ENCODE results near the gene MICA. TPM values are rescaled to one million over a fixed set of nuclear protein-coding genes. Genes with fewer than 3 reads are reported as not detected.
"Not testable (repeated sequence)": the region's sequence is repeated elsewhere in the genome, so short reads cannot be mapped to it uniquely, and the experiment has no call there.

Gene MICA
- total and polyA plus RNA-seq, 7 donors = 13.2 to 46.5 (median 24.0) TPM

DNA sequence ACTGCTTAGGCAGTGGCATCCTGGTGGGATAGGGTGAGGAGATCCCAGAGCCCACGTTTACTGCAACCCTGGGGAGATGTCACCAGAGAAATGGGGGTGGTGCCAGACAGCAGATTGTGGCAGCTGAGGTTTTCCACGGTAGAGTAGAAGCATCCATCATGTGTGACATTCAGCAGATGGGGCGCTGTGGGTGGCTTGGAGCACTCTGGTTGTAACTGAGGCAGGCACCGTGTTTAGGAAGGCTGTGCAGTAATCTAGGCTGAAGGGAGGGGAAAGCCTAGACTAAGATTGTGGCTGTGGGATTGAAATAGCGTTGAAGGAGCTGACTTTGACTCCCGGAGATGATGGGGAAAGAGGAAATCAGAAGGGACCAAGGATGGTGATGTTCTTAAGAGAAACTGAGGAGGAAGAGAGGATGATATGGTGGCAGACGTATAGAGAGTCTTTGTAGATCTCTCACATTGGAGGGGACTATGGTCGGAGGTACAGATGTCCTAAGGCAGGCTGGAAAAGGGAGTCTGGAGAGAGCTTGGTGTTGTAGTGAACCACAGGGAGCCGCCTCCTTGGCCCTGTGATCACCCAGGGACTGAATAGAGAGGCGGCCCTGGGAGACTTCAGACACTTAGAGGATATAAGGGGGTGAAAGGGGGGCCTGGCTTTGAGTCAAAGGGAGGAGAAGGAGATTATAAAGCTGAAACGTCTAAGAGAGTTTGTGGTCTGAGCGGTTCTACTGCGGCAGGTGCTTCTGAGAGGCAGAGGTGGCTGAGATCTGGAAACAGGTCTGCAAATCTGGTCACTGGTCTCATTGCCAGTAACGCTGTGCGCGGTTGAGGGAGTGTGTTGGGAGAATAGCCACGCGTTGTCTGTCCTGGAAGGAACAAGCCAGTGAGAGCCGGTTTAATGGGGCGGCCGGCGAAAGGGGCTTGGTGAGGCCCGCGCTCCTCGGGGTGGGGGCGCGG is 792 bp upstream of the MICA start:
- intact Hi-C loops (cut with DNase I) = loop anchor here (5.0 kb wide), 1 partner anchor 145 kb away; the partner anchor contains the start of genes ATP6V1G2 and NFKBIL1
- peak overlapping the region; percentile 52 to 84 (median 64) for H3K4me3 ChIP-seq
- WGBS, 2 donors = 3 to 8% methylated on average over 27 of the region's 27 CpGs
- no peak for TF ChIP-seq POLR2A (IDR thresholded peaks at IDR 0.05)
- H3K27ac ChIP-seq = peak overlapping the region; percentile 97 to 100 (median 98)
- H3K9me3 ChIP-seq = no peaks in the 10 kb centered on the region
- DNase-seq = peak; percentile 76
- H3K36me3 ChIP-seq = no peaks in the 10 kb centered on the region
- no peaks in the 10 kb centered on the region for H3K27me3 ChIP-seq
- H3K4me1 ChIP-seq = peaks cover 0 to 70% (median 56%) of the 10 kb centered on the region in 4 donors

DNA sequence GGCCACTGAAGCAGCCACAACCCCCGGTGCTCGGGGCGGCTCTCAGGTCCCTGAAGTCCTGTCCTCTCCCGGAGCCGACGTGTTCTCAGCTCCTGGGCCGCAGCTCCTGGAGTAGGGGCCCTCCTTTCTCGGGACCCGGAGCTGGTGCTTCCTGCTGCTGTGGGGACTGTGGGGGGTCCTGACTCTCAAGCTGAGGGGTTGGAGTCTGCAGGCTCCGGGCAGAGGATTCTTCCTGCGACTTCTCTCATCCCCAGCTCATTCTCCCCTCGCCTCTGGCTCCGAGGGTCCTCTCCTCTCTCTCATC is 618 bp downstream of the MICA start:
- not testable (repeated sequence) for H3K36me3 ChIP-seq, DNase-seq, H3K27me3 ChIP-seq, H3K9me3 ChIP-seq
- Histone ChIP-seq H3K27ac (peak overlapping the region; percentile 97 to 100 (median 98)), H3K4me3 (peak overlapping the region; percentile 52 to 84 (median 64)), H3K4me1 (peaks cover 0 to 67% (median 58%) of the 10 kb centered on the region in 4 donors)
- WGBS, 2 donors = 15 to 26% methylated on average over 13 of the region's 13 CpGs
- intact Hi-C loops (cut with DNase I) = loop anchor here (5.0 kb wide), 1 partner anchor 143 kb away; the partner anchor contains the start of genes ATP6V1G2 and NFKBIL1

DNA sequence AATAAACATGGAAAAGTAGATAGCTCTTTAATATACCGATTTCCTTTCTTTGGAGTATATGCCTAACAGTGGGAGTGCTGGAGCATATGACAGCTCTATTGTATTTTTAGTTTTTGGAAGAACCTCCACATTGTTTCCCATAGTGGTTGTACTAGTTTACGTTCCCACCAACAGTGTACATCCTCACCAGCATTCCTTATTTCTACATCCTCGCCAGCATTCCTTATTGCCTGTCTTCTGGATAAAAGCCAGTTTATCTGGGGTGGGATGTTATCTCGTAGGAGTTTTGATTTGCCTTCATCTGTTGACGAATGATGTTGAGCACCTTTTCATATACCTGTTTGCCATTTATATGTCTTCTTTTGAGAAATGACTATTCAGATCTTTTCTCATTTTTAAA is 2.6 kb downstream of the MICA start:
- no peaks in the 10 kb centered on the region for H3K9me3 ChIP-seq
- no peaks in the 10 kb centered on the region for H3K27me3 ChIP-seq
- TF ChIP-seq EP300 (IDR thresholded peaks at IDR 0.05) (no peak), POLR2A (IDR thresholded peaks at IDR 0.05) (no peak), POLR2AphosphoS5 (IDR thresholded peaks at IDR 0.05) (no peak), CTCF (IDR thresholded peaks at IDR 0.05) (no peak)
- H3K4me1 ChIP-seq = peaks cover 0 to 65% (median 56%) of the 10 kb centered on the region in 4 donors
- intact Hi-C loops (cut with DNase I) = no loop called here
- no peak for DNase-seq
- H3K27ac ChIP-seq = no peak overlapping the region
- WGBS, 2 donors = 68 to 79% methylated on average over 5 of the region's 5 CpGs
- peaks cover 0 to 6% (median under 1%) of the 10 kb centered on the region in 4 donors for H3K36me3 ChIP-seq
- no peak overlapping the region for H3K4me3 ChIP-seq

- TF ChIP-seq POLR2A (IDR thresholded peaks at IDR 0.05) = no peak
- no peak for TF ChIP-seq EP300 (IDR thresholded peaks at IDR 0.05)
- no peak for TF ChIP-seq POLR2AphosphoS5 (IDR thresholded peaks at IDR 0.05)
- no peak for TF ChIP-seq CTCF (IDR thresholded peaks at IDR 0.05)
- Histone ChIP-seq H3K27ac (peak overlapping the region in 3 of 4 donors; percentile 10 to 47 (median 12)), H3K36me3 (peaks cover 15 to 23% (median 17%) of the 10 kb centered on the region in 4 donors), H3K4me3 (no peak overlapping the region), H3K9me3 (no peaks in the 10 kb centered on the region), H3K27me3 (no peaks in the 10 kb centered on the region), H3K4me1 (peaks cover 0 to 48% (median 41%) of the 10 kb centered on the region in 4 donors)
- no peak for DNase-seq
- intact Hi-C loops (cut with DNase I) = no loop called here
Observed at GRCh38 chr6:31407699-31408098, 4.3 kb downstream of the MICA start.

- Histone ChIP-seq H3K4me3 (no peak overlapping the region), H3K27me3 (no peaks in the 10 kb centered on the region), H3K4me1 (peaks cover 0 to 17% (median 12%) of the 10 kb centered on the region in 4 donors), H3K27ac (no peak overlapping the region), H3K36me3 (peaks cover 22 to 59% (median 34%) of the 10 kb centered on the region in 4 donors), H3K9me3 (no peaks in the 10 kb centered on the region)
- no peak for DNase-seq
- 93 to 96% methylated on average over 8 of the region's 8 CpGs for WGBS, 2 donors
- no peak for TF ChIP-seq CTCF (IDR thresholded peaks at IDR 0.05)
- intact Hi-C loops (cut with DNase I) = no loop called here
Observed at GRCh38 chr6:31412506-31412905, 9.1 kb downstream of the MICA start.

GRCh38 chr6:31414148-31414770 is 10.9 kb downstream of the MICA start:
- H3K9me3 ChIP-seq = not testable (repeated sequence)
- H3K36me3 ChIP-seq = peaks cover 22 to 59% (median 34%) of the 10 kb centered on the region in 4 donors

More at GRCh38 chr6:31414148-31414770, 10.9 kb downstream of the MICA start:
- WGBS, 2 donors = 89 to 91% methylated on average over 7 of the region's 7 CpGs
- DNase-seq; H3K4me1 ChIP-seq; intact Hi-C loops (cut with DNase I); H3K27me3 ChIP-seq; H3K27ac ChIP-seq; H3K4me3 ChIP-seq: not testable (repeated sequence)
